Measurements from ENCODE around the gene PPFIA4.
A peak's percentile ranks its signal among the peaks of the same experiment; 100 is the strongest.
"Not testable (repeated sequence)": the region's sequence is repeated elsewhere in the genome, so short reads cannot be mapped to it uniquely, and the experiment has no call there.

Gene PPFIA4

DNA sequence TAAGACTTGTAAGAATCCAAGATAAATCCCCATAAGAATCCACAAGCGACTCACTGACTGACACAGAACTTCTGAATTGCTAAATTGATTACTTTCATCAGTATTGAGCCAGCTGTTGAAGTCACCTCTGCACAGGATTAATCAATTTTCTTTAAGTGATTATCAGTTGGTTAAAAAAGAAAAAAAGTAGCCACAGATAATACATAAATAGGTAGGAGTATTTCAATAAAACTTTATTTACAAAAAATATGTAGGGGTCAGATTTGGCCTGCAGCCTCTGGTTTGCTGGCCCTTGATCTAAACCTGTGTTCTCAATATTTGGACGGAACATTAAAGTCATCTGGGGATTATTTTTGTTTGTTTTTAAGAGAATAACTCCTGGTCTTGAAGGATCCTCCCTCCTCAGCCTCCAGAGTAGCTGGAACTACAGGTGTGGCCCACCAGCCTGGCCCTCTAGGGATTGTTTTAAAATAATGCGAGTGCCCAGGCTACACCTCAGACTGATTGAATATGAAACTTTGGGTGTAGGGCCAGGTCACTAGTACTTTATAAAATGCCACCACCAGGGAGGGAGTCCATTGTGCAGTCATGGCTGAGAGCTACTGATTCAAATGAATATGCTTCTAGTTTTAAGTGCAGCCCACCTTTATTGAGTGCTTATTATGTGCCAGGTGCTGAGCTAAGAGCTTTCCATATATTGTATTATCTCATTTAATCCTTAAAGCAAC lies 25.9 kb upstream of the PPFIA4 start:
- Histone ChIP-seq H3K14ac (ENCODE audit: low read length) (no peak overlapping the region), H4K91ac (ENCODE audit: low read depth, low read length, poor library complexity) (no peak overlapping the region), H3K4me3 (ENCODE audit: low read length in 2 of 2) (no peak overlapping the region), H2BK15ac (ENCODE audit: low read length) (no peak overlapping the region), H2BK12ac (ENCODE audit: low read length) (no peak overlapping the region), H2AFZ (ENCODE audit: low read length) (no peak overlapping the region), H3K36me3 (replicated peaks in 1 of 2; ENCODE audit: control insufficient read depth in 2 of 2, insufficient read depth in 2 of 2, low read length in 2 of 2) (no peaks in the 10 kb centered on the region), H2BK120ac (ENCODE audit: low read depth, low read length) (no peak overlapping the region), H3K9me3 (replicated peaks in 1 of 2; ENCODE audit: control insufficient read depth in 2 of 2, insufficient read depth in 1 of 2, low read depth in 1 of 2, low read length in 2 of 2) (no peaks in the 10 kb centered on the region), H3K23ac (ENCODE audit: low read depth, low read length, poor library complexity) (no peak overlapping the region), H3K79me1 (ENCODE audit: low read depth, low read length) (no peaks in the 10 kb centered on the region), H3K27me3 (ENCODE audit: control insufficient read depth in 3 of 3, insufficient read depth in 3 of 3, low read depth in 1 of 3, low read length in 3 of 3) (peaks cover 0 to 5% (median 0%) of the 10 kb centered on the region in 3 experiments), H3K4me1 (ENCODE audit: control insufficient read depth in 2 of 2, insufficient read depth in 1 of 2, low read depth in 1 of 2, low read length in 2 of 2) (no peaks in the 10 kb centered on the region), H3K27ac (replicated peaks; ENCODE audit: low read length) (no peak overlapping the region), H3K9ac (ENCODE audit: low read depth, low read length, poor library complexity) (no peak overlapping the region), H2AK5ac (ENCODE audit: low read depth, low read length) (no peak overlapping the region), H3K4ac (ENCODE audit: low read length) (no peak overlapping the region), H3K4me2 (ENCODE audit: insufficient read depth, low read length, poor library complexity, severe bottlenecking) (no peak overlapping the region), H2BK5ac (ENCODE audit: low read length) (no peak overlapping the region), H4K8ac (ENCODE audit: low read depth, low read length) (no peak overlapping the region), H3K18ac (ENCODE audit: low read length) (no peak overlapping the region)
- no CpG with 5 or more reads among the region's 3 CpGs for WGBS, 2 donors (ENCODE audit: extremely low coverage in 2 of 2, insufficient read length in 2 of 2, insufficient replicate concordance in 1 of 2)
- no peak for DNase-seq (ENCODE audit: low spot score)

DNA sequence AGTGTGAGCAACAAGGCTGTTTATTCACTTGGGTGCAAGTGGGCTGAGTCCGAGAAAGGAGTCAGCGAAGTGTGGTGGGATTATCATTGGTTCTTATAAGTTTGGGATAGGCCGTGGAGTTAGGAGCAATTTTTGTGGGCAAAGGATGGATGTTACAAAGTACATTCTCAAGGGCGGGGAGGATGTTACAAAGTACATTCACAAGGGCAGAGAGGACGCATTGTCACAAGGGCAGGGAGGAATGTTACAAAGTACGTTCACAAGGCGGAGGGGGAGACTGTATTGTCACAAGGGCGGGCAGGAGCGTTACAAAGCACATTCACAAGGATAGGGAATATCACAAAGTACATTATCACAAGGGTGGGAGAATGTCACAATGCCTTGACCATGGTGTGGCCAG lies 24.3 kb upstream of the PPFIA4 start:
- Histone ChIP-seq H3K9ac (ENCODE audit: low read depth, low read length, poor library complexity) (no peak overlapping the region), H3K9me3 (replicated peaks in 1 of 2; ENCODE audit: control insufficient read depth in 2 of 2, insufficient read depth in 1 of 2, low read depth in 1 of 2, low read length in 2 of 2) (no peaks in the 10 kb centered on the region), H2BK5ac (ENCODE audit: low read length) (no peak overlapping the region), H3K14ac (ENCODE audit: low read length) (no peak overlapping the region), H2BK15ac (ENCODE audit: low read length) (no peak overlapping the region), H4K8ac (ENCODE audit: low read depth, low read length) (no peak overlapping the region), H3K4me1 (ENCODE audit: control insufficient read depth in 2 of 2, insufficient read depth in 1 of 2, low read depth in 1 of 2, low read length in 2 of 2) (no peaks in the 10 kb centered on the region), H2AFZ (ENCODE audit: low read length) (peak overlapping the region; percentile 47), H3K4me3 (ENCODE audit: low read length in 2 of 2) (no peak overlapping the region), H3K4ac (ENCODE audit: low read length) (no peak overlapping the region), H3K27ac (replicated peaks; ENCODE audit: low read length) (no peak overlapping the region), H2BK120ac (ENCODE audit: low read depth, low read length) (no peak overlapping the region), H2BK12ac (ENCODE audit: low read length) (no peak overlapping the region), H3K23ac (ENCODE audit: low read depth, low read length, poor library complexity) (no peak overlapping the region), H3K18ac (ENCODE audit: low read length) (no peak overlapping the region), H3K36me3 (replicated peaks in 1 of 2; ENCODE audit: control insufficient read depth in 2 of 2, insufficient read depth in 2 of 2, low read length in 2 of 2) (no peaks in the 10 kb centered on the region), H2AK5ac (ENCODE audit: low read depth, low read length) (no peak overlapping the region), H4K91ac (ENCODE audit: low read depth, low read length, poor library complexity) (no peak overlapping the region), H3K79me1 (ENCODE audit: low read depth, low read length) (no peaks in the 10 kb centered on the region), H3K4me2 (ENCODE audit: insufficient read depth, low read length, poor library complexity, severe bottlenecking) (no peak overlapping the region), H3K27me3 (ENCODE audit: control insufficient read depth in 3 of 3, insufficient read depth in 3 of 3, low read depth in 1 of 3, low read length in 3 of 3) (no peaks in the 10 kb centered on the region)
- no peak for DNase-seq (ENCODE audit: low spot score)
- no CpG with 5 or more reads among the region's 9 CpGs for WGBS, 2 donors (ENCODE audit: extremely low coverage in 2 of 2, insufficient read length in 2 of 2, insufficient replicate concordance in 1 of 2)

DNA sequence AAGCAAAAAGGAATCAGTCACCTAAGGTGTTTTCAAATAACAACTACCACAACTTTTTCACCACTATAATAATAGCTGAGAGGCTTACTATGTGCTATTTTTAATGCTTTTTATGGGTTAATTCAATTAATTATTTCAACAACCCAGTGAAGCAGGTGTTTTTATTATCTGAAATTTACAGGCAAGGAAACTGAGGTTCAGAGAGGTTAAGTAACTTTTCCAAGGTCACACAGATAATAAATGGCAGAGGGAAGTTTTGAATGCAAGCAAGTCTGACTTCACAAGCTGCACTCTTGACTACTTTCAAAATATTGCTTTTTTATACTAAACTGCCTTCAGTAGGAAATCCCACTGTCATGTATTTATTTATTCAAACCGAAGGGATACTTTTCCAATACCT lies 23.3 kb upstream of the PPFIA4 start:
- Histone ChIP-seq H2BK12ac (ENCODE audit: low read length) (no peak overlapping the region), H4K91ac (ENCODE audit: low read depth, low read length, poor library complexity) (no peak overlapping the region), H3K4me2 (ENCODE audit: insufficient read depth, low read length, poor library complexity, severe bottlenecking) (no peak overlapping the region), H3K36me3 (replicated peaks in 1 of 2; ENCODE audit: control insufficient read depth in 2 of 2, insufficient read depth in 2 of 2, low read length in 2 of 2) (no peaks in the 10 kb centered on the region), H3K4ac (ENCODE audit: low read length) (no peak overlapping the region), H3K9ac (ENCODE audit: low read depth, low read length, poor library complexity) (no peak overlapping the region), H3K27me3 (ENCODE audit: control insufficient read depth in 3 of 3, insufficient read depth in 3 of 3, low read depth in 1 of 3, low read length in 3 of 3) (no peaks in the 10 kb centered on the region), H2BK5ac (ENCODE audit: low read length) (no peak overlapping the region), H3K4me1 (ENCODE audit: control insufficient read depth in 2 of 2, insufficient read depth in 1 of 2, low read depth in 1 of 2, low read length in 2 of 2) (peaks cover 0 to 2% of the 10 kb centered on the region in 2 donors), H3K4me3 (ENCODE audit: low read length in 2 of 2) (no peak overlapping the region), H2BK15ac (ENCODE audit: low read length) (no peak overlapping the region), H2AK5ac (ENCODE audit: low read depth, low read length) (no peak overlapping the region), H2AFZ (ENCODE audit: low read length) (no peak overlapping the region), H3K27ac (replicated peaks; ENCODE audit: low read length) (no peak overlapping the region), H3K79me1 (ENCODE audit: low read depth, low read length) (no peaks in the 10 kb centered on the region), H3K18ac (ENCODE audit: low read length) (no peak overlapping the region), H3K23ac (ENCODE audit: low read depth, low read length, poor library complexity) (no peak overlapping the region), H4K8ac (ENCODE audit: low read depth, low read length) (no peak overlapping the region), H3K9me3 (replicated peaks in 1 of 2; ENCODE audit: control insufficient read depth in 2 of 2, insufficient read depth in 1 of 2, low read depth in 1 of 2, low read length in 2 of 2) (no peaks in the 10 kb centered on the region), H2BK120ac (ENCODE audit: low read depth, low read length) (no peak overlapping the region), H3K14ac (ENCODE audit: low read length) (no peak overlapping the region)
- no CpG with 5 or more reads among the region's 1 CpG for WGBS, 2 donors (ENCODE audit: extremely low coverage in 2 of 2, insufficient read length in 2 of 2, insufficient replicate concordance in 1 of 2)
- DNase-seq (ENCODE audit: low spot score): no peak

DNA sequence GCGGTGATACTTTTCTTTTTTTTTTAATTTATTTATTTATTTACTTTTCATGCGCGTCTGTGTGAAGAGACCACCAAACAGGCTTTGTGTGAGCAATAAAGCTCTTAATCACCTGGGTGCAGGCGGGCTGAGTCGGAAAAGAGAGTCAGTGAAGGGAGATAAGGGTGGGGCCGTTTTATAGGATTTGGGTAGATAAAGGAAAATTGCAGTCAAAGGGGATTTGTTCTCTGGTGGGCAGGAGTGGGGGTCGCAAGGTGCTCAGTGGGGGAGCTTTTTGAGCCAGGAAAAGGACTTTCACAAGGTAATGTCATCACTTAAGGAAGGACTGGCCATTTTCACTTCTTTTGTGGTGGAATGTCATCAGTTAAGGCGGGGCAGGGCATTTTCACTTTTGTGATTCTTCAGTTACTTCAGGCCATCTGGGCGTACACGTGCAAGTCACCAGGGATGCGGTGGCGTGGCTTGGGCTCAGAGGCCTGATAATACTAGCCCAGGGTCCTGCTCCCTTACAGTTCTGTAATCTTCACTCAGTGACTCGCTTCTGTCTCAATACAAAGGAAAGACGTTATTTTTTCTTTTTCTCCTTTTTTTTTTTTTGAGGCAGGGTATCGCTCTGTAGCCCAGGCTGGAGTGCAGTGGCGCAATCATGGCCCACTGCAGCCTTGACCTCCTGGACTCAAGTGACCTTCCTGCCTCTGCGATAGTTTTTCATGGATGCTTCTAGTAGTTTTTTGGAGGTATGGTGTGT lies 20.7 kb upstream of the PPFIA4 start:
- Histone ChIP-seq H2AFZ (ENCODE audit: low read length) (peak overlapping the region; percentile 89), H3K9ac (ENCODE audit: low read depth, low read length, poor library complexity) (peak overlapping the region; percentile 44), H3K36me3 (replicated peaks in 1 of 2; ENCODE audit: control insufficient read depth in 2 of 2, insufficient read depth in 2 of 2, low read length in 2 of 2) (peaks cover 5 to 20% of the 10 kb centered on the region in 2 donors)
- H3K4me1 ChIP-seq (ENCODE audit: control insufficient read depth in 2 of 2, insufficient read depth in 1 of 2, low read depth in 1 of 2, low read length in 2 of 2); H3K14ac ChIP-seq (ENCODE audit: low read length); H2BK15ac ChIP-seq (ENCODE audit: low read length); DNase-seq (ENCODE audit: low spot score); H3K79me1 ChIP-seq (ENCODE audit: low read depth, low read length); H3K4me2 ChIP-seq (ENCODE audit: insufficient read depth, low read length, poor library complexity, severe bottlenecking); H2BK5ac ChIP-seq (ENCODE audit: low read length); H3K27ac ChIP-seq (replicated peaks; ENCODE audit: low read length); H3K9me3 ChIP-seq (replicated peaks in 1 of 2; ENCODE audit: control insufficient read depth in 2 of 2, insufficient read depth in 1 of 2, low read depth in 1 of 2, low read length in 2 of 2); H4K91ac ChIP-seq (ENCODE audit: low read depth, low read length, poor library complexity); H2BK12ac ChIP-seq (ENCODE audit: low read length); H3K18ac ChIP-seq (ENCODE audit: low read length); H3K27me3 ChIP-seq (ENCODE audit: control insufficient read depth in 3 of 3, insufficient read depth in 3 of 3, low read depth in 1 of 3, low read length in 3 of 3); H2BK120ac ChIP-seq (ENCODE audit: low read depth, low read length); H2AK5ac ChIP-seq (ENCODE audit: low read depth, low read length); H4K8ac ChIP-seq (ENCODE audit: low read depth, low read length); H3K4ac ChIP-seq (ENCODE audit: low read length); H3K4me3 ChIP-seq (ENCODE audit: low read length in 2 of 2); H3K23ac ChIP-seq (ENCODE audit: low read depth, low read length, poor library complexity): not testable (repeated sequence)
- no CpG with 5 or more reads among the region's 17 CpGs for WGBS, 2 donors (ENCODE audit: extremely low coverage in 2 of 2, insufficient read length in 2 of 2, insufficient replicate concordance in 1 of 2)

Data from neuronal stem cell (in vitro differentiated cells).